Astrocyte (in vitro differentiated cells and primary cell): ENCODE results near the gene SETMAR.

Experiments
- EZH2 ChIP-seq: IDR thresholded peaks from 2 replicates; pipeline ENCODE4 v1.6.1; 2012; ENCODE audit warnings: mild to moderate bottlenecking, low read length, inconsistent platforms; ENCODE audit not compliant: insufficient read depth
- TF ChIP-seq, protein P1 (sequence below): IDR thresholded peaks from 2 replicates; pipeline ENCODE4 v1.5.1; 2011; ENCODE audit warnings: low read depth, mild to moderate bottlenecking, inconsistent platforms, low read length, moderate library complexity; ENCODE audit not compliant: insufficient read depth

DNA sequence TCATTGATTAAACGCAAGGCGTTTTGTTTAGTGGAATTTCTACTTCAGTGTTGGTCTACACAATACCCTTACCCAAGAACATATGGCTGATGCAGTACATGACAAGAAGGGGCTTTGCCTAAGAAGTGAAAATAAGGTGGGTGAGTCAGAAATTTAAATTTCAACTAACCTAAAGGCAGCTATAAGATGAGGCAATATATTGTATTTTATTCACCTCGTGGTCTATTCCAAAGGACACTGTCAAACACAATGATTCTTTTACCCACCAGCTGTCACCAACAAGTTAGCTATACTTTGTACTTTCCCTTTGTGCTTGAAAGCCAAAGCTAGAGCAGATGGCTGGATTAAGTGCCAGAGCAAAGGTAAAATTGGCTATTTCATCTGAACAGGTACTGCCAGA is 10.9 kb upstream of the SETMAR start:
- TF ChIP-seq, protein P1, sequence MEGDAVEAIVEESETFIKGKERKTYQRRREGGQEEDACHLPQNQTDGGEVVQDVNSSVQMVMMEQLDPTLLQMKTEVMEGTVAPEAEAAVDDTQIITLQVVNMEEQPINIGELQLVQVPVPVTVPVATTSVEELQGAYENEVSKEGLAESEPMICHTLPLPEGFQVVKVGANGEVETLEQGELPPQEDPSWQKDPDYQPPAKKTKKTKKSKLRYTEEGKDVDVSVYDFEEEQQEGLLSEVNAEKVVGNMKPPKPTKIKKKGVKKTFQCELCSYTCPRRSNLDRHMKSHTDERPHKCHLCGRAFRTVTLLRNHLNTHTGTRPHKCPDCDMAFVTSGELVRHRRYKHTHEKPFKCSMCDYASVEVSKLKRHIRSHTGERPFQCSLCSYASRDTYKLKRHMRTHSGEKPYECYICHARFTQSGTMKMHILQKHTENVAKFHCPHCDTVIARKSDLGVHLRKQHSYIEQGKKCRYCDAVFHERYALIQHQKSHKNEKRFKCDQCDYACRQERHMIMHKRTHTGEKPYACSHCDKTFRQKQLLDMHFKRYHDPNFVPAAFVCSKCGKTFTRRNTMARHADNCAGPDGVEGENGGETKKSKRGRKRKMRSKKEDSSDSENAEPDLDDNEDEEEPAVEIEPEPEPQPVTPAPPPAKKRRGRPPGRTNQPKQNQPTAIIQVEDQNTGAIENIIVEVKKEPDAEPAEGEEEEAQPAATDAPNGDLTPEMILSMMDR: no peak
- no peak for TF ChIP-seq EZH2
